Activated CD8-positive, alpha-beta memory T cell treated with anti-CD3 and anti-CD28 coated beads, Interleukin-2, amount 50 U/mL, for 1 hour (primary cell): ENCODE data around the gene PUM1.
"Not testable (repeated sequence)": the region's sequence is repeated elsewhere in the genome, so short reads cannot be mapped to it uniquely, and the experiment has no call there.

Experiments
- DNase-seq: peaks from one replicate; pipeline ENCODE4 v3.0.0-alpha.2; 2020; ENCODE audit errors: extremely low read depth

The PUM1 gene

DNA sequence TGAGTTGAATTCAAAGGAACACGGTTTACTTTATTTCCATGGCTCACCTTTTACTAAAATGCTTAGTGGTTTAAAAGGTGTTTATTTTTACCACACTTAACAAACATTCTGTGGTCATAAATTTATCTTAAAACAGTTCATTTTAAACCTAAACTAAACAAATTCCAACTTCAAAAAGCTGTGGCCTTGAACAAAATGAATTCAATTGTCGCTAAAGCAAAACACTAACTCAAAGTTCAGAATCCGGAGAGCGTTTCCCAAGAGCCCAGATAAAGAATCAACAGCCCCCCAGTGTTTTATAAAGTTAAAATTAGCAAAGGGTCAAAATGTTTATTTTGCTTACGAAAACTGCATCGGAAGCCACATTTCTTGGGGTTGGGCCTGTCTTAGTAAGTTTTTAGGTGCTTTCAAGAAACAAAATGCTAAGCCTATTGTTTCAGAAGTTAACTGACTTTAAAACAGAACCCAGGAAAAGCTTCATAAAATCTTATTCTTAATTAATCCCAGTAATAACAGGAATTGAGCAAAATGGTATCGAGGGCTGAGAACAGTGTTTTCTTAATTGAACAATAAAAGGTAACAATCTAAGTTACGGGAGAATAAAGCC, 1.3 kb downstream of the PUM1 start:
- DNase-seq: no peak

GRCh38 chr1:31063631-31064030, 1.9 kb downstream of the PUM1 start:
- DNase-seq: no peak

DNA sequence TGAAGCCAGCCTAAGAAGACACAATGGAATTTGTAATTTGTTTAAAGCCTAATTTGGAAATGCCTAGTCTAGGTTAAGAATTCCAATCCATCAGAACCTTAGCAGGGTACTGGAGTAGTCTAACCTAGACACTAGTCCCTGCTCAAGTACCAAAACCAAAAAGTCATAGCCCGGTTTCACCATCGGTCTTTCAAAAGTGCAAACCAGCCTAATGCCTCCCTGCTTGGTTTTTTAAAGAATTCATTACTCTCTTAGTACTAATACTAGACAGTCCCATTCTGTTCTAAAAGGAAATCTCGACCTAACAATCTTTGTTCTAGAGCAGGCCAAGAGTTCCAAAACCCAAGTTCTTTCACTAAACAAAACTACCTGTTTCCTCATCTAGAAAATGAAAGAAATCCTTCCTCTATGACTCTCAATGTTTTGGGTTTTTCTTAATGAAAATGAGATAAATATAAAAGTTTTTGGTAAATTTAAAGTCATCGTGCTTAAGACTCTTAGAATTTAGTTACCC, 2.6 kb downstream of the PUM1 start:
- DNase-seq: no peak

- not testable (repeated sequence) for DNase-seq
Observed at GRCh38 chr1:31062162-31062866, 3.2 kb downstream of the PUM1 start.

GRCh38 chr1:31058012-31058411, 7.5 kb downstream of the PUM1 start:
- DNase-seq: no peak

GRCh38 chr1:31055953-31056352, 9.6 kb downstream of the PUM1 start:
- DNase-seq: no peak

DNA sequence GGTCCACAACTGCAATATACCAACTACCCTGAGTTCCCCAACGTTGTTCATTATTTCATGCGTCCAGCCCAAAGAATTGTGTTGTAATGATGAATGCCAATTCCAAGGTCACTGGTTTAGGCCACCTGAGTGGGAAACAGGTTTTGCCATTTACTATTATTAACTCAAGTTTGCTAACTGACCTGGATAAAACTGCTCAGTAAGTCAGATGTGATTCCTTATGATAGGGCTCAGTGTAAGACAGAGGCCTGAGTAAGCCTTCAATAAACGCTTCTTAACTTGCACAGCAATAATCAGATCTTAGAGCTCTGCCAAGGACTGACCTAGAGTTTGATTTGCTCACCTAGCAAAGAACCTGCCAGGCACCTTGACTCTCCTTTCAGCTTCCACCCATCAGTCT, 10.0 kb downstream of the PUM1 start:
- no peak for DNase-seq

DNA sequence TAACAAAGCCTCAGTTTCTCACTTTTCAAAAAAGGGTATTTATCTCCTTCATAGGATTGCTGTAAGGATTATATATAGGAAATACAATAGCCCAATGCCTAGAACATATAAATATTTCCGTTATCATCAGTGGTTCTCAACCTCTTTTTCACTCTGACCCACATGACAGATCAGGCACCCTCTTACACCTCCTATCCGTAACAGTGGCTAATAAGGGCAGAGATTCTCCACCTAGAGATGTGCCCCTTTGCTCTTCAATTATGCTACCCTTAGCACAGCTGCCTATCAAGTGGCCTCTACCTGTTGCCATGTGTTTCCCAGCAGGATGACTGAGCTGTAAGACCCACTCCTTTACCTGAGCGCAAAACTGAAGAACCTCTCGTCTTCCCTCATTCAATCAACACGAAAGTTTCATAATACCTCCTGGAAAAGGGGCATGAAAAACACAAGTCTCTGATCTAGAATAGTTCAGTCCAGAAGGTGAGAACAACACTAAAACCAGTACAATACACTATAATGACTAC, 10.5 kb downstream of the PUM1 start:
- DNase-seq: no peak

DNA sequence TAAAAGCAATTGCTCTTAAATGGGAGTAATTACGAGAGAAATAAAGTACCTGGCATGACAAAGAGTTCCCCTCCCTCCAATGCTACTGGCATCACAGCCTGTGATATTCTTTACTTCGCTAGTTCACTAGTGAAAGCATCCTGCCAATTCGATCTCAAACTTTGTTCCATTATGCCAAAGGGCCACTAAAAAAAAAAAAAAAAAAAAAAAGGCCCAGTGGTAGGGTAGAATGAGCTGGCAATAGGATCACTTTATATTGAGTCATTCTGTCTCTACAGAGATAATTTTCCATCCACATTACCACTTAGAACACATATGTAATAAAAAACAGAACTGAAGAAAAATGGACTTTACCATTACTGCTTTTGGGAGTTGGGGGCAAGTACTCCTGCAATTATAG, 11.2 kb downstream of the PUM1 start:
- no peak for DNase-seq

GRCh38 chr1:31052613-31053012, 12.9 kb downstream of the PUM1 start:
- not testable (repeated sequence) for DNase-seq

- no peak for DNase-seq
Observed at GRCh38 chr1:31051611-31052010, 13.9 kb downstream of the PUM1 start.

- DNase-seq: not testable (repeated sequence)
Observed at GRCh38 chr1:31047507-31047906, 18.0 kb downstream of the PUM1 start.

- DNase-seq: no peak
Observed at GRCh38 chr1:31043631-31044030, 21.9 kb downstream of the PUM1 start.

DNA sequence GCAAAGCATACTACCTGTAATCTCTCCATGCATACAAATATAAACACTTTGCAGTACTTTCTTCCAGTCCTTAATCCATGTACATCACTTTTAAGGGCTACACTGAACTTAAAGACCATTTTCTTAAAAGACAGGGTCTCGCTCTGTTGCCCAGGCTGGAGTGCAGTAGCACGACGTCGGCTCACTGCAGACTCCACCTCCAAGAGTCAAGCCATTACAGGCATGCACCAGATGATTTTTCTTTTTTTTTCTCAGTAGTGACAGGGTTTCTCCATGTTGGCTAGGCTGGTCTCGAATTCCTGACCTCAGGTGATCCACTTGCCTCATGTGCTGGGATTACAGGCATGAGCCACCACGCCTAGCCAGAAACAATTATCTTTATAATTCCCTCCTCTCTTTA, 22.9 kb downstream of the PUM1 start:
- no peak for DNase-seq

GRCh38 chr1:31041529-31041928, 24.0 kb downstream of the PUM1 start:
- no peak for DNase-seq

DNA sequence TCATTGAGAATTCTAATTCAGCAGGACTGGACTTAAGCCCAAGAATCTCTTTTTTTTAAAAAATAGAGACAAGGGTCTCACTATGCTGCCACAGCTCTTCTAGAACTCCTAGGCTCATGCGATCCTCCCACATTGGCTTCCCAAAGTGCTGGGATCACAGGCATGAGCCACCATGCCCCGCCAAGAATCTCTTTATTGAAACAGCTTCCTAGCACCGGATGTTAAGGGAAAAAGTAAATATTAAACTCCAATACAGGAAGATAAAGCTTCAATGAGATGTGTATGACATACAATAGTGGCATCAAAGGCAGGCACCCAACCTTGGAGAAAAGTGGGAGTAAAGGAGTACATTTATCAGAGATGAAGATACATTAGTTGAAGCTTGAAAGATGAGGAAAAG, 25.5 kb downstream of the PUM1 start:
- DNase-seq: no peak

- not testable (repeated sequence) for DNase-seq
Observed at GRCh38 chr1:31038935-31039334, 26.6 kb downstream of the PUM1 start.

- no peak for DNase-seq
Observed at GRCh38 chr1:31038360-31038759, 27.2 kb downstream of the PUM1 start.

DNA sequence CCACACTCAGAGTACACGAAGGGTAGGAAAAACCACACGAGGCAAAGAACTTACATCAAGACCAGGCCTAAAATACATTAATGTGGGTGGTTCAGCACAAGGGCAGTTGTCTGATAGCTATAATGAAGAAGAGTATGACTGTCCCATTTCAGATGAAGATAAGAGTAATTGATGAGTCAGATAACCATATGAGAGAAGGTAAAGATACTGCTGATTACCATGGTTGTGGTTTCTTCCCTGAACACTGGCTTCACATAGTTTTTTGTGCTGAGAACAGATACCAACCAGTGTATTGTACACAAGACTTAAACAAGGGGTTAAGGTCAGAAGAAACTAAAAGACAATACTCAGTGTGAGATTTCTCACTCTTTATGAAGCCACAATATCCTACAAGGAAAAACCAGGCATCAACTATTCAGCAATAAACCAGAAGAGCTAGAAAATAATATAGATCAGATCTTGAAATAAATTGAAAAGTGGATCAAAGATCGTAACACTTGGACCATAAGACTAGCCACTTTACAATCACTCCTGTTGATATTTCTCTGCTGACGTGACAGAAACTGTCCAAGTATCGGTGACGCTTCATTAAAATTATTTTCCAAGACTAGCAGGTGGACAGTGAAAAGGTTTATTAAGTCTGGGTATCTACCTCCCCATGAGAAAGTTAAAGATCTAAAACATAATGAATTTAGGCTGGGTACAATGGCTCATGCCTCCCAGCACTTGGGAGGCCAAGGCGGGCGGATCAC, 28.6 kb downstream of the PUM1 start:
- DNase-seq: no peak

DNA sequence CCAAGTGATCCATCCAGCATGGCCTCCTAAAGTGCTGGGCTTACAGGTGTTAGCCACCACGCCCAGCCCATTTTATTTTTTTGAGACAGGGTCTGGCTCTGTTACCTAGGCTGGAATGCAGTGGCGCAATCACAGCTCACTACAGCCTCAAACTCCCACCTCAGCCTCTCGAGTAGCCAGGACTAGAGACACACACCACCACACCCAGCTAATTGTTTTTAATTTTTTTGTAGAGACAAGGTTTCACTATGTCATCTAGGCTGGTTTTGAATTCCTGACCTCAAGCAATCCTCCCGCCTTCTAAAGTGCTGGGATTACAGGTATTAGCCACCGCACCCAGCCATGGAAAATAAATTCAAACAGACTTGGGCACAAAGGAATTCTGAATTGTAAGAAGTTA, 31.9 kb downstream of the PUM1 start:
- DNase-seq: no peak

DNA sequence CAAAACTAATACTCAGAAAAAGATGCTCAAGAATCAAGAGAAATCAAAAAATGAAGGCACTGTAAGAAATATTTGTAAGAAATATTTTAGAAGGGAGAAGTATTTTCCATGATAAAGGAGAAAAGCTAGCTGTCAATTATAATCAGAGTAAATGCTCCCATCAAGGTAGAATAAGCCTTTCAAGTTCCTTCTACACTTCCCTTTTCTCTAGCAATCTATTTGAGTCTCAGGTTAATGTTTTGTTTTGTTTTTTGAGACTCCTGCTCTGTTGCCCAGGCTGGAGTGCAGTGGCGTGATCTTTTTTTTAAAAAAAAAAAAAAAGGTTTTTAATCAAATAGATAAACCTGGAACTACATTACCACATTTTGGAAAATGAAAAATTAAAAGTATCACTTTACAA, 33.3 kb downstream of the PUM1 start:
- DNase-seq: no peak

- no peak for DNase-seq
Observed at GRCh38 chr1:31031330-31032143, 34.0 kb downstream of the PUM1 start.
